ENCODE measurements around the gene PNPLA7. TPM values are rescaled to one million over a fixed set of nuclear protein-coding genes. Genes with fewer than 3 reads are reported as not detected.
A peak's percentile ranks its signal among the peaks of the same experiment; 100 is the strongest.

Gene PNPLA7
- total and polyA plus RNA-seq, 2 of the 8 experiments (the other 6 are each of a cell fraction or from before 2014, with no cell fraction given): 0.35 to 0.47 TPM

DNA sequence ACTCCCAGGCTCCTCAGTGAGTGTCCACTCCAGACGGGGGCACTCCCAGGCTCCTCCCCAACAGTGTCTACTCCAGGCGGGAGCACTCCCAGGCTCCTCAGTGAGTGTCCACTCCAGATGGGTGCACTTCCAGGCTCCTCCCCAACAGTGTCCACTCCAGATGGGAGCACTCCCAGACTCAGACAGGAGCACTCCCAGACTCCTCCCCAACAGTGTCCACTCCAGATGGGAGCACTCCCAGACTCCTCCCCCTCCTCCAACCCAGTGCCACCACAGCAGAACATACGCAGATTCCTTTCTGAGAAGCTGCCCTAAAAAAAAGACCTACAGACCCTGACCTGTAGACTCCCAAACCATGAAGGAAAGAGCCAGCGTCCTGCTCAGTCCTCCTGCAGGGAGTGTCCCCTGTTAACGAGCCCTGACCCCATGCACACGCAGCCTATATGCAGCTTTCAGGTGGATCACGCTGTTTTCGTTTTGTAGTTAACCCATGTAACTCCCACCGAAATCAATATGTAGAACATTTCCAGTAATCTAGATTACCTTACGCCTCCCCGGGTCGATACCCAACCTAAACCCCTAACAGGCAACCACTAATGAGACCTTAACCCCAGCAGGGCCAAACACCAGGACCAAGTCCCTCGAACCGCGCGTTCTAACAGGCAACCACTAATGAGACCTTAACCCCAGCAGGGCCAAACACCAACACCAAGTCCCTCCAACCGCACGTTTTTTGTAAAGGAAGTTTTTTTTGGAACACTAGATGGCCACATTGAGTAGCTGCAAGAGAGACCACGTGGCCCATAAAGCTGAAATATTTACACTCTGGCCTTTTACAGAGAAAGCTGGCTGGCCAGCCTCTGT lies 15.7 kb downstream of the PNPLA7 start:
- Histone ChIP-seq H2AK5ac (ENCODE audit: low read depth, low read length) (no peak overlapping the region), H2BK12ac (ENCODE audit: low read depth, low read length) (no peak overlapping the region), H3K79me1 (ENCODE audit: low read depth, low read length) (no peaks in the 10 kb centered on the region), H3K36me3 (ENCODE audit: control insufficient read depth in 2 of 4, insufficient read depth in 4 of 4, low read length in 3 of 4) (no peaks in the 10 kb centered on the region), H4K8ac (ENCODE audit: extremely low read depth, insufficient read depth, low read length) (no peak overlapping the region), H3K79me2 (ENCODE audit: control insufficient read depth in 1 of 2, insufficient read depth in 2 of 2, low read length in 2 of 2) (no peaks in the 10 kb centered on the region), H4K20me1 (replicated peaks in 1 of 2; ENCODE audit: control insufficient read depth in 1 of 2, insufficient read depth in 2 of 2, low read length in 2 of 2) (no peaks in the 10 kb centered on the region), H3K4me3 (ENCODE audit: extremely low read depth in 1 of 4, insufficient read depth in 2 of 4, low read depth in 3 of 4, low read length in 4 of 4) (no peak overlapping the region), H2AFZ (ENCODE audit: low read length) (peak overlapping the region; percentile 96), H2BK5ac (ENCODE audit: low read depth, low read length) (no peak overlapping the region), H2BK15ac (ENCODE audit: low read length) (no peak overlapping the region), H3K18ac (ENCODE audit: extremely low read depth, low read length) (no peak overlapping the region), H3K9ac (replicated peaks in 1 of 4; ENCODE audit: extremely low read depth in 1 of 4, low read depth in 3 of 4, low read length in 3 of 4) (no peak overlapping the region), H3K27ac (ENCODE audit: low read depth, low read length) (no peak overlapping the region), H3K9me3 (ENCODE audit: insufficient read depth in 2 of 2, low read depth in 1 of 2, low read length in 1 of 2) (peaks cover 0 to 2% of the 10 kb centered on the region in 2 experiments; a peak in 1 of 4 replicates), H2BK120ac (replicated peaks; ENCODE audit: low read depth, low read length) (no peak overlapping the region), H2BK20ac (ENCODE audit: low read length) (no peak overlapping the region), H4K5ac (ENCODE audit: insufficient read length, low read depth, low read length) (no peak overlapping the region), H3K4me2 (ENCODE audit: insufficient read depth in 1 of 2, low read depth in 2 of 2, low read length in 2 of 2) (no peak overlapping the region), H3K27me3 (replicated peaks in 1 of 4; ENCODE audit: control insufficient read depth in 3 of 4, extremely low read depth in 1 of 4, insufficient read depth in 3 of 4, low read length in 3 of 4) (no peaks in the 10 kb centered on the region), H4K91ac (replicated peaks; ENCODE audit: insufficient read length, low read length) (no peak overlapping the region), H3K14ac (ENCODE audit: insufficient read length) (no peak overlapping the region), H3K56ac (replicated peaks; ENCODE audit: insufficient read length, low read depth, low read length) (no peak overlapping the region), H3K4ac (replicated peaks; ENCODE audit: insufficient read length, low read depth, low read length) (no peak overlapping the region), H3K4me1 (replicated peaks in 1 of 4; ENCODE audit: control insufficient read depth in 3 of 4, insufficient read depth in 4 of 4, low read length in 3 of 4) (no peaks in the 10 kb centered on the region; a peak in 2 of 7 replicates), H3K23ac (ENCODE audit: insufficient read length) (no peak overlapping the region), H3K23me2 (ENCODE audit: low read depth, low read length) (no peaks in the 10 kb centered on the region)
- CTCF ChIA-PET (ENCODE audit: partially characterized antibody): interaction anchor here (0.7 to 1.8 kb wide), 13 partner anchors 8 to 741 kb away, joined by 3 to 13 read pairs (median 4); partner anchors contain the start of gene MRPL41
- POLR2A ChIA-PET (ENCODE audit: partially characterized antibody): interaction anchor here (0.6 to 0.7 kb wide), 3 partner anchors 16 to 45 kb away, joined by 3 read pairs; partner anchors contain the start of genes MRPL41 and PNPLA7
- DNase-seq (ENCODE audit: low read depth in 1 of 2, low spot score in 2 of 2): no peak
- WGBS, 2 experiments (ENCODE audit: extremely low coverage in 1 of 2, insufficient coverage in 1 of 2, insufficient read length in 1 of 2, insufficient replicate concordance in 2 of 2, low coverage in 1 of 2, low lambda C conversion rate in 2 of 2, missing lambda C conversion rate in 1 of 2): 74% methylated on average over 19 of the region's 19 CpGs; no CpG with 5 or more reads in 1 of the 2 experiments
- peak; percentile 39 for FAIRE-seq
- no peak for TF ChIP-seq POLR2A (IDR thresholded peaks at IDR 0.05; ENCODE audit: control extremely low read depth in 1 of 2, low read depth in 2 of 2, low read length in 2 of 2)
- TF ChIP-seq YY1 (IDR thresholded peaks at IDR 0.05; ENCODE audit: low read depth, low read length): no peak
- no peak for TF ChIP-seq CEBPB (IDR thresholded peaks at IDR 0.05; ENCODE audit: low read depth, low read length)
- TF ChIP-seq BACH1 (IDR thresholded peaks at IDR 0.05; ENCODE audit: low read length): no peak
- TF ChIP-seq, protein P1, sequence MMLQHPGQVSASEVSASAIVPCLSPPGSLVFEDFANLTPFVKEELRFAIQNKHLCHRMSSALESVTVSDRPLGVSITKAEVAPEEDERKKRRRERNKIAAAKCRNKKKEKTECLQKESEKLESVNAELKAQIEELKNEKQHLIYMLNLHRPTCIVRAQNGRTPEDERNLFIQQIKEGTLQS (IDR thresholded peaks at IDR 0.05; ENCODE audit: insufficient read depth, low read depth, low read length): peak; percentile 83
- TF ChIP-seq SIX5 (IDR thresholded peaks at IDR 0.05; ENCODE audit: low read depth, low read length): no peak
- TF ChIP-seq EGR1 (IDR thresholded peaks at IDR 0.05; ENCODE audit: borderline replicate concordance, low read depth, low read length): no peak
- TF ChIP-seq CREB1 (IDR thresholded peaks at IDR 0.05): no peak
- TF ChIP-seq EZH2 (IDR thresholded peaks at IDR 0.05; ENCODE audit: low read depth, low read length, severe bottlenecking): no peak
- TF ChIP-seq POU5F1 (IDR thresholded peaks at IDR 0.05; ENCODE audit: low read depth, low read length): no peak
- TF ChIP-seq RNF2 (IDR thresholded peaks at IDR 0.05; ENCODE audit: borderline replicate concordance, low read depth, low read length, missing control alignments, poor library complexity, severe bottlenecking): no peak
- no peak for TF ChIP-seq NRF1 (IDR thresholded peaks at IDR 0.05; ENCODE audit: low read depth, low read length)
- TF ChIP-seq POLR2AphosphoS5 (IDR thresholded peaks at IDR 0.05; ENCODE audit: low read depth, low read length): no peak

Measured in H1 (cell line).